Mesangial cell (primary cell): ENCODE data around the gene CENPT. TPM values are rescaled to one million over a fixed set of nuclear protein-coding genes. Genes with fewer than 3 reads are reported as not detected.

ENCODE experiments used
- total RNA-seq: library from RNA; depleted of rRNA; stranded (reverse); fragments of >200 nt; gene quantifications from 2 replicates; pipeline ENCODE4 v1.2.3, GENCODE V29; 2015

CENPT gene
- 28.9 and 40.6 TPM in 2 replicates for total RNA-seq

DNA sequence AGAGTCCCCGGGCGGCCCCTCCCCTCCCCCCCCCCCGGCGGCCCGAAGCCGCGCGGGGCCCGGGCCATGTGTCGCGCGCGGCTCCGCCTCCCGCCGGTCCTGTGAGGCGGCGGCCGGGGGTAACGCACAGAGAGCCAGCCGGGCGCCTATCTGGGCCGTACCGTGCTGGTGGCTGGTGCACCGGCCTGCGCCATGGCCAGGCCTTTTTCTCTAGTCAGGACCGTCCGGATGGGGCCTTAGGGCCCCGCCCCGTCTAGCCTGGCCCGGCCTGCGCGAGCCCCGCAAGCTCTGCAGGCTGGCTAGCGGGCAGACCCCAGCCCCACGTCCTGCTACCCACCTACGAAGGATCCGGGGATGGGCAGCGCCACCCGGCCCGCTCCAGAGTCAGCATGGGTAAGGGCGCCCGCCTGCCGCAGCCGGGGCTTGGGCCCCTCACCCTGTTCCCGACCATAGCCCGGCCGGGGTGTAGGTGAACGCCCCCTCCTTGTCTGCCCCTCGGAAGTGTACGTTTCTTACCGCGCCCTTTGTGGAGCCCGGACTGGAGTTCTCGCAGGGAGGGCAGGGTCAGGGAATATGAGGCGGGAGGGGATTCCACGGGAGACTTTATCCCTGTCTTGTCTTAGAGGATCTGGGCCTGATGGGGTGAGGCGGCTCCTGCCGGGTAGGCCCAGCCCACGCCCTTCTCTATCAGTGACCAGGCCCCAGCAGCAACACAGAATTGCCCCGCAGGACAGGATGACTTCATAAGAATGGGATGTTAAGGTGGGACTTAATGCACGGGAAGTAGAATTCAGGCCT is at the start of gene CENPT:
CENPT (minus strand) TSS at position 630 of the 798 bp plus-strand sequence. CDS start 13,834 bp downstream, outside the sequence.

DNA sequence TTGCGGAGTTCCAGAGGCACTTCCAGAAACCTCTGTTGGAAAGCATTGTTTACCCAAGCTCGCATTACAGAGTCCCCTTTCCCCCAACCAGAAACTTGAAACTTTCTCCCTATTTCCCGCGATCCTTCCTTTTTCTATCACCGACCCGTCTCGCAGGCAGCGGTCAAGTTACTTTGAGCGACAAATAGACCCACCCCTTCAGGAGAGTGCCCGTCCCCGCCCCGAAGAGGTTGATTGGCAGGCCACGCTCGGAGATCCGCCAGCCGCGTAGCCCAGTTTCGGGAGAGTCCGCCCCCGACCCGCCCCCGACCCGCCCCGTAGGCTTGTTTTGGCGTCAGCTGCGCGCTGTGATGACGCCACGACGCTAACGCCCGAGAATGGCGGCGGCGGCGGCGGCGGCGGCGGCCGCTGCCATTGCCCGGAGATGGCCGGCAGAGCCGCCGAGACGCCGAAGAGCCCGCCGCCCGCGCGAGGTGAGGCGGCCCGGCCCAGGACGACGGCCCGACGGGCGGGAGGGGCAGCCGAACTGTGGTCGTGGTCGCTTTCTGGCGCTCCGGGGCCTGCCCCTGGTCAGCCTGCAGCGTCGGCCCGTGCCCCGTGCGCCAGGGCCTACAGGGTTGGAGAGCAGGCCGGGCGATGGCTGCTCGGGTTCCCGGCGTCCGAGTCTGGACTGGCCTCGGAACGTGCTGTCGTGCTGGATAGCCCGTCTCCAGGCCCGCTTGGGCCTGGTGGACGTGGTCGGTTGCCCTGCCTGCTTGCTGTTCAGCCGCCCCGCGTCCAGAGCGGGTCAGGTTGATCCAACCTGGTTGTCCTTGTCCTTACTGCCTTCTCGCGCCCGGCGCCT is 45.6 kb upstream of the CENPT start, which contains the start of gene PSKH1:
PSKH1 (plus strand) TSS at position 356 of the 844 bp plus-strand sequence. CDS start 15,496 bp downstream, outside the sequence.

GRCh38 chr16:67884684-67885083 is 37.2 kb upstream of the CENPT start, which contains the start of gene NRN1L:
Gene NRN1L, plus strand, starts transcription at chr16:67884885. Its CDS starts 19 bp downstream, at chr16:67884904.

DNA sequence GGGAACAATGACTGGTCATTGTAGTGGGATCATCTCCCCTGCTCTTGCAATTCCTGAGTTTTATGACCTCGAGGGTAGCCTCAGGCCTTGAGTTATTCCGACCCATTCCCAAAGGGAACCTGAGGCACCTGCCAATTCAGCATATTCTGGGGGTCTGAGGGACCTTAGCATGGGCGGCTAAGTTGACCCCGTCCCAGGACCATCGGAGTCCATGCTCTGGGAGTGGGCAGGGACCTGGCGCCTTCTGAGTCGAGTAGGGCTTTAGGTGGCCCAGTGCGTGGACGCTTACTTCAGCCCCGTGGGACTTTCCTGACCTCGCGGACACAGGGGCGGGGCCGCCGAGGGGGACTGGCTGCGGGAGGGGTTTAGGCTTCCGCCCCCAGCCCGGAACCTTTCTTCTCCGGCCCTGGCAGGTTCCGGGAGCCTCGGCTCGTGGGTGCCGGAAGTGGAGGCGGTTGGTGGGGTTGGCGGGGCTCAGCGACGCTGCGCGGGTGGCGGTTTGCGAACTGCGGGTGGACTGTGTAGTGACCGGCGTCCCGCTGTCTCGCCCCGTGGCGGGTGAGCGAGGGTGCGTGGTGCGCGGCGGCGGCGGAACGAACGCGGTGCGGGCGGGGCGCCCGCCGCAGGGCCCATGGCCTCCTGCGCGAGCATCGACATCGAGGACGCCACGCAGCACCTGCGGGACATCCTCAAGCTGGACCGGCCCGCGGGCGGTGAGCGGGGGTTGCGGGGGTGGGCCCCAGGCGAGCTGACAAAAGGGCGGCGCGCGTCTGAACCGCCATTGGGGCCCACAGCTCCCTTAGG is 25.3 kb upstream of the CENPT start, which contains the start of gene EDC4:
EDC4 (plus strand) TSS at position 422 of the 804 bp plus-strand sequence; CDS start at position 632, 210 bp downstream.

GRCh38 chr16:67846320-67847063 is 1.0 kb downstream of the CENPT start, which contains the start of gene NUTF2:
Gene NUTF2, plus strand, starts transcription at chr16:67846933. Its CDS starts 18,198 bp downstream, at chr16:67865131.

DNA sequence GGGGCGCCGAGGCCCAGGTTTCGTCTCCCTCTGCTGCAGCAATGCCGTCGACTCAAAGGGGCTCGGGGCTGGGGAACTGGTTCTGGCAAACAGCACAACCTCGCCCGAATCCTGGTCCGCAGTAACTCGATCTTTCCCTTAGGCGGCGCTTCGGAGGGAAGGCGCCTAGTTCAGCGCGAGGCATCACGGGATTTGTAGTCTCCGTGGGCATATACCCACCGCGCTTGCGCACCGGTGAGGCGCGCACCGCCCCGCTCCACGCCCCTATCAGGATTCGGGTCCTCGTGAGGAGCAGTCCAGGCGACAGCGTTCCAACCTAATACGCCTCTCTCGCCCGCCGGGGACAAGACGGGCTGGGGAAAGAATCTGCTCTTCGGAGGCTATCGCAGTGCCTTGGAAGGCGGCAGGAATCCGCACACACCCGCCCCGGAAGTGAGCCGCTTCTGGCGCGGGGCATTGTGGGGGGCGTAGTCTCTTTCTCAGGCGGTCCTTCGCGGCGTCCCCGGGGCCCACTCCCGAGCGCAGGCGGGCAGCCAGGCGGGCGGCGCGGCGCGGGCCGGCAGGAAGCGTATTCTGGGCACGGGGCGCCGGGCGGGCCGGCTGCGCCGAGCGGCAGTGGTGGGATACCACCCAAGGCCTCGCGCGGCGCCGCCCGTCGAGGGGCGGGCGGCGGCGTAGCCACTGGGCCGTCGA is 5.5 kb downstream of the CENPT start, which contains the start of gene THAP11:
THAP11 (plus strand) TSS at position 505 of the 693 bp plus-strand sequence. CDS start 235 bp downstream, outside the sequence.

GRCh38 chr16:67806428-67807147 is 40.9 kb downstream of the CENPT start, which contains the start of the genes RANBP10 and TSNAXIP1:
Gene RANBP10, minus strand, starts transcription at chr16:67806560. Its CDS starts 24 bp downstream, at chr16:67806536.
Gene TSNAXIP1, plus strand, starts transcription at chr16:67806889. Its CDS starts 261 bp downstream, at chr16:67807150.

Other genes with a start within 250 kb of the CENPT start
- gene CARMIL2, start 202.5 kb downstream of the CENPT start, total RNA-seq, result 0.16 and 3.0 TPM in 2 replicates
- gene ACD, start 187.4 kb downstream of the CENPT start, total RNA-seq, result 34.0 and 53.0 TPM in 2 replicates
- gene PARD6A, start 186.7 kb downstream of the CENPT start, total RNA-seq, result 5.5 and 9.0 TPM in 2 replicates
- gene ENKD1, start 180.9 kb downstream of the CENPT start, total RNA-seq, result 16.0 and 23.8 TPM in 2 replicates
- 7.0 and 10.8 TPM in 2 replicates for gene C16orf86, start 180.9 kb downstream of the CENPT start, total RNA-seq
- gene GFOD2, start 128.4 kb downstream of the CENPT start, total RNA-seq, result 14.3 and 16.0 TPM in 2 replicates
- gene RANBP10, start 41.1 kb downstream of the CENPT start, total RNA-seq, result 8.0 and 9.5 TPM in 2 replicates
- gene TSNAXIP1, start 40.8 kb downstream of the CENPT start, total RNA-seq, result 0.81 and 1.4 TPM in 2 replicates
- gene THAP11, start 5.4 kb downstream of the CENPT start, total RNA-seq, result 39.8 and 43.0 TPM in 2 replicates
- 417 and 499 TPM in 2 replicates for gene NUTF2, start 760 bp downstream of the CENPT start, total RNA-seq
- gene EDC4, start 25.4 kb upstream of the CENPT start, total RNA-seq, result 57.9 and 71.7 TPM in 2 replicates
- gene NRN1L, start 37.2 kb upstream of the CENPT start, total RNA-seq, result 1.5 TPM in 1 of 2 replicates, not detected in the other
- gene PSKH1, start 45.6 kb upstream of the CENPT start, total RNA-seq, result 18.3 and 26.9 TPM in 2 replicates
- 0.38 and 0.65 TPM in 2 replicates for gene CTRL, start 84.2 kb upstream of the CENPT start, total RNA-seq
- gene PSMB10, start 89.2 kb upstream of the CENPT start, total RNA-seq, result 57.0 and 80.2 TPM in 2 replicates
- 6.5 and 11.4 TPM in 2 replicates for gene LCAT, start 96.4 kb upstream of the CENPT start, total RNA-seq
- 38.9 and 78.6 TPM in 2 replicates for gene SLC12A4, start 120.9 kb upstream of the CENPT start, total RNA-seq
- gene DPEP3, start 132.8 kb upstream of the CENPT start, total RNA-seq, result not detected in 2 replicates
- gene DPEP2, start 151.8 kb upstream of the CENPT start, total RNA-seq, result not detected in 2 replicates
- not detected in 2 replicates for gene DPEP2NB, start 168.2 kb upstream of the CENPT start, total RNA-seq
- 10.6 and 11.2 TPM in 2 replicates for gene DDX28, start 175.5 kb upstream of the CENPT start, total RNA-seq
- 17.7 and 22.5 TPM in 2 replicates for gene DUS2, start 175.6 kb upstream of the CENPT start, total RNA-seq
- 15.2 and 16.5 TPM in 2 replicates for gene NFATC3, start 237.7 kb upstream of the CENPT start, total RNA-seq